Dendritic cell treated with granulocyte-macrophage colony-stimulating factor and Interleukin-4, amounts not matched to agents 40 ng/mL and 50 ng/mL, for 4 days (primary cell): Measurements from ENCODE around the gene SPART.
"Not testable (repeated sequence)": the region's sequence is repeated elsewhere in the genome, so short reads cannot be mapped to it uniquely, and the experiment has no call there.

Experiments
- H3K27ac Mint-ChIP-seq: one replicate; pipeline ENCODE4 v1.8.0; 2022; ENCODE audit warnings: mild to moderate bottlenecking, mixed read lengths
- H3K27me3 Mint-ChIP-seq: one replicate; pipeline ENCODE4 v1.8.0; 2022; ENCODE audit warnings: mild to moderate bottlenecking, mixed read lengths
- H3K36me3 Mint-ChIP-seq: one replicate; pipeline ENCODE4 v1.8.0; 2022; ENCODE audit warnings: low read depth, mixed read lengths
- H3K4me1 Mint-ChIP-seq: one replicate; pipeline ENCODE4 v1.8.0; 2022; ENCODE audit warnings: low read depth, mixed read lengths
- H3K4me3 Mint-ChIP-seq: one replicate; pipeline ENCODE4 v1.8.0; 2022; ENCODE audit warnings: mild to moderate bottlenecking, moderate library complexity, mixed read lengths
- H3K9me3 Mint-ChIP-seq: one replicate; pipeline ENCODE4 v1.8.0; 2022; ENCODE audit warnings: mixed read lengths
- intact Hi-C: fragments of 100-400 bp; cut with micrococcal nuclease; formaldehyde crosslinking; loops from one replicate; pipeline ENCODE4 v1.15.0; 2022

The SPART gene

GRCh38 chr13:36313047-36313969 is 32.9 kb downstream of the SPART start:
- Mint-ChIP-seq H3K4me1 (peaks cover 5% of the 10 kb centered on the region), H3K36me3 (peaks cover 82% of the 10 kb centered on the region), H3K27ac (no peak overlapping the region), H3K4me3 (no peak overlapping the region), H3K9me3 (no peaks in the 10 kb centered on the region), H3K27me3 (no peaks in the 10 kb centered on the region)
- intact Hi-C loops, result no loop called here

- Mint-ChIP-seq H3K4me1 (peaks cover 5% of the 10 kb centered on the region), H3K27ac (no peak overlapping the region), H3K36me3 (peaks cover 60% of the 10 kb centered on the region), H3K4me3 (no peak overlapping the region), H3K9me3 (no peaks in the 10 kb centered on the region), H3K27me3 (no peaks in the 10 kb centered on the region)
- intact Hi-C loops, result no loop called here
Measured at GRCh38 chr13:36310417-36311108, 35.6 kb downstream of the SPART start.

GRCh38 chr13:36302289-36302688 is 43.9 kb downstream of the SPART start:
- Mint-ChIP-seq H3K36me3 (peaks cover 39% of the 10 kb centered on the region), H3K4me3 (no peak overlapping the region), H3K9me3 (no peaks in the 10 kb centered on the region), H3K27ac (no peak overlapping the region), H3K27me3 (peaks cover 25% of the 10 kb centered on the region), H3K4me1 (peaks cover 15% of the 10 kb centered on the region)
- intact Hi-C loops, result no loop called here

- Mint-ChIP-seq H3K36me3 (peaks cover 31% of the 10 kb centered on the region), H3K4me1 (peaks cover 15% of the 10 kb centered on the region), H3K27me3 (peaks cover 30% of the 10 kb centered on the region)
- intact Hi-C loops, result loop anchor here (5.0 kb wide), 1 partner anchor 48 kb away; the partner anchor contains the start of gene SPART
- H3K4me3 Mint-ChIP-seq, H3K9me3 Mint-ChIP-seq, H3K27ac Mint-ChIP-seq: not testable (repeated sequence)
Measured at GRCh38 chr13:36299469-36299868, 46.7 kb downstream of the SPART start.

- peaks cover 25% of the 10 kb centered on the region for H3K36me3 Mint-ChIP-seq
- H3K4me1 Mint-ChIP-seq, result peaks cover 15% of the 10 kb centered on the region
- no peaks in the 10 kb centered on the region for H3K9me3 Mint-ChIP-seq
- H3K27ac Mint-ChIP-seq, result no peak overlapping the region
- H3K4me3 Mint-ChIP-seq, result no peak overlapping the region
- intact Hi-C loops, result loop anchor here (5.0 kb wide), 1 partner anchor 49 kb away; the partner anchor contains the start of gene SPART
- peaks cover 30% of the 10 kb centered on the region for H3K27me3 Mint-ChIP-seq
Measured at GRCh38 chr13:36298535-36299068, 47.6 kb downstream of the SPART start.

GRCh38 chr13:36297366-36298338 is 48.5 kb downstream of the SPART start, which contains the start of gene CCDC169:
Gene CCDC169, minus strand, starts transcription at chr13:36297814. Its CDS starts 95 bp downstream, at chr13:36297719.
- intact Hi-C loops, result loop anchor here (5.0 kb wide), 1 partner anchor 50 kb away; the partner anchor contains the start of gene SPART
- Mint-ChIP-seq H3K4me1 (peaks cover 15% of the 10 kb centered on the region), H3K36me3 (peaks cover 20% of the 10 kb centered on the region), H3K27ac (peak within 1 kb of the TSS; percentile 80), H3K27me3 (peaks cover 30% of the 10 kb centered on the region), H3K4me3 (peak within 1 kb of the TSS; percentile 82), H3K9me3 (no peaks in the 10 kb centered on the region)

- peaks cover 15% of the 10 kb centered on the region for H3K4me1 Mint-ChIP-seq
- peaks cover 6% of the 10 kb centered on the region for H3K36me3 Mint-ChIP-seq
- peaks cover 20% of the 10 kb centered on the region for H3K27me3 Mint-ChIP-seq
- H3K4me3 Mint-ChIP-seq, result no peak overlapping the region
- intact Hi-C loops, result no loop called here
- no peaks in the 10 kb centered on the region for H3K9me3 Mint-ChIP-seq
- H3K27ac Mint-ChIP-seq, result no peak overlapping the region
Measured at GRCh38 chr13:36294096-36294495, 52.1 kb downstream of the SPART start.

GRCh38 chr13:36293497-36293896 is 52.7 kb downstream of the SPART start:
- intact Hi-C loops, result no loop called here
- Mint-ChIP-seq H3K4me1 (peaks cover 12% of the 10 kb centered on the region), H3K4me3 (no peak overlapping the region), H3K9me3 (no peaks in the 10 kb centered on the region), H3K27ac (no peak overlapping the region), H3K36me3 (peaks cover 6% of the 10 kb centered on the region), H3K27me3 (peaks cover 16% of the 10 kb centered on the region)

- H3K27me3 Mint-ChIP-seq, result no peaks in the 10 kb centered on the region
- H3K27ac Mint-ChIP-seq, result no peak overlapping the region
- H3K4me1 Mint-ChIP-seq, result no peaks in the 10 kb centered on the region
- intact Hi-C loops, result loop anchor here (5.0 kb wide), 1 partner anchor 108 kb away; no protein-coding TSS in a partner anchor
- no peaks in the 10 kb centered on the region for H3K36me3 Mint-ChIP-seq
- no peak overlapping the region for H3K4me3 Mint-ChIP-seq
- H3K9me3 Mint-ChIP-seq, result no peaks in the 10 kb centered on the region
Measured at GRCh38 chr13:36288794-36289391, 57.3 kb downstream of the SPART start.

- no peaks in the 10 kb centered on the region for H3K27me3 Mint-ChIP-seq
- H3K27ac Mint-ChIP-seq, result no peak overlapping the region
- H3K36me3 Mint-ChIP-seq, result no peaks in the 10 kb centered on the region
- no peaks in the 10 kb centered on the region for H3K9me3 Mint-ChIP-seq
- intact Hi-C loops, result loop anchor here (5.0 kb wide), 1 partner anchor 111 kb away; no protein-coding TSS in a partner anchor
- no peak overlapping the region for H3K4me3 Mint-ChIP-seq
- H3K4me1 Mint-ChIP-seq, result no peaks in the 10 kb centered on the region
Measured at GRCh38 chr13:36286006-36286405, 60.2 kb downstream of the SPART start.

GRCh38 chr13:36282821-36283432 is 63.3 kb downstream of the SPART start:
- H3K4me3 Mint-ChIP-seq, result no peak overlapping the region
- no peak overlapping the region for H3K27ac Mint-ChIP-seq

GRCh38 chr13:36275190-36276002 is 70.8 kb downstream of the SPART start:
- Mint-ChIP-seq H3K9me3 (no peaks in the 10 kb centered on the region), H3K36me3 (no peaks in the 10 kb centered on the region), H3K4me1 (no peaks in the 10 kb centered on the region), H3K27ac (no peak overlapping the region), H3K27me3 (no peaks in the 10 kb centered on the region), H3K4me3 (no peak overlapping the region)
- intact Hi-C loops, result loop anchor here (1.0 kb wide), 1 partner anchor 297 kb away; no protein-coding TSS in a partner anchor

More at GRCh38 chr13:36282821-36283432, 63.3 kb downstream of the SPART start:
- intact Hi-C loops, result loop anchor here (1.0 to 5.0 kb wide), 2 partner anchors 453 to 699 kb away; no protein-coding TSS in a partner anchor
- Mint-ChIP-seq H3K9me3 (no peaks in the 10 kb centered on the region), H3K36me3 (no peaks in the 10 kb centered on the region), H3K27me3 (no peaks in the 10 kb centered on the region), H3K4me1 (no peaks in the 10 kb centered on the region)
